Memory B cell (primary cell): Measurements from ENCODE around the gene NPAS2.
A peak's percentile ranks its signal among the peaks of the same experiment; 100 is the strongest.

ENCODE experiments used
- ATAC-seq: fragments of 150-1000 bp; cut with Tn5 transposase; 2 replicates; pipeline ENCODE4 v1.10.0; 2021; ENCODE audit warnings: low read depth, mild to moderate bottlenecking, moderate library complexity
- DNase-seq, 2 donors: peaks; one replicate each; pipeline ENCODE4 v3.0.0; 2022; ENCODE audit warnings: low spot score in 2 of 2
- H3K27ac Mint-ChIP-seq: one replicate; pipeline ENCODE4 v1.8.0; 2022; ENCODE audit warnings: mild to moderate bottlenecking, moderate library complexity, mixed read lengths
- H3K27me3 Mint-ChIP-seq: one replicate; pipeline ENCODE4 v1.8.0; 2022; ENCODE audit warnings: mixed read lengths
- H3K36me3 Mint-ChIP-seq: one replicate; pipeline ENCODE4 v1.8.0; 2022; ENCODE audit warnings: mild to moderate bottlenecking, mixed read lengths
- H3K4me1 Mint-ChIP-seq: one replicate; pipeline ENCODE4 v1.8.0; 2022; ENCODE audit warnings: mixed read lengths
- H3K4me3 Mint-ChIP-seq: one replicate; pipeline ENCODE4 v1.8.0; 2022; ENCODE audit warnings: mild to moderate bottlenecking, moderate library complexity, mixed read lengths
- H3K9me3 Mint-ChIP-seq: one replicate; pipeline ENCODE4 v1.8.0; 2022; ENCODE audit warnings: mixed read lengths

Gene NPAS2

GRCh38 chr2:100884145-100884621, 64.2 kb downstream of the NPAS2 start:
- Mint-ChIP-seq H3K4me3 (no peak overlapping the region), H3K36me3 (no peaks in the 10 kb centered on the region), H3K27ac (no peak overlapping the region), H3K9me3 (no peaks in the 10 kb centered on the region), H3K4me1 (no peaks in the 10 kb centered on the region), H3K27me3 (peaks cover 9% of the 10 kb centered on the region)
- ATAC-seq: no peak
- no peak for DNase-seq

GRCh38 chr2:100886085-100886484, 66.1 kb downstream of the NPAS2 start:
- DNase-seq: no peak
- Mint-ChIP-seq H3K4me3 (no peak overlapping the region), H3K27me3 (peaks cover 8% of the 10 kb centered on the region), H3K36me3 (no peaks in the 10 kb centered on the region), H3K4me1 (no peaks in the 10 kb centered on the region), H3K9me3 (no peaks in the 10 kb centered on the region), H3K27ac (no peak overlapping the region)
- ATAC-seq: no peak

- Mint-ChIP-seq H3K27ac (no peak overlapping the region), H3K4me3 (no peak overlapping the region), H3K27me3 (peaks cover 8% of the 10 kb centered on the region), H3K36me3 (no peaks in the 10 kb centered on the region), H3K4me1 (no peaks in the 10 kb centered on the region), H3K9me3 (no peaks in the 10 kb centered on the region)
- DNase-seq (no peak), ATAC-seq (no peak)
Measured at GRCh38 chr2:100887039-100887578, 67.2 kb downstream of the NPAS2 start.

GRCh38 chr2:100887713-100888495, 68.0 kb downstream of the NPAS2 start:
- H3K4me1 Mint-ChIP-seq: no peaks in the 10 kb centered on the region
- peaks cover 8% of the 10 kb centered on the region for H3K27me3 Mint-ChIP-seq
- H3K36me3 Mint-ChIP-seq: no peaks in the 10 kb centered on the region
- ATAC-seq (no peak), DNase-seq (no peak)
- H3K4me3 Mint-ChIP-seq: no peak overlapping the region
- no peaks in the 10 kb centered on the region for H3K9me3 Mint-ChIP-seq
- H3K27ac Mint-ChIP-seq: no peak overlapping the region

GRCh38 chr2:100888601-100889000, 68.7 kb downstream of the NPAS2 start:
- no peaks in the 10 kb centered on the region for H3K9me3 Mint-ChIP-seq
- no peak overlapping the region for H3K4me3 Mint-ChIP-seq
- H3K36me3 Mint-ChIP-seq: no peaks in the 10 kb centered on the region
- H3K27ac Mint-ChIP-seq: no peak overlapping the region
- ATAC-seq: no peak
- peaks cover 8% of the 10 kb centered on the region for H3K27me3 Mint-ChIP-seq
- H3K4me1 Mint-ChIP-seq: no peaks in the 10 kb centered on the region
- DNase-seq: no peak

GRCh38 chr2:100889286-100889685, 69.3 kb downstream of the NPAS2 start:
- H3K4me3 Mint-ChIP-seq: no peak overlapping the region
- ATAC-seq (no peak), DNase-seq (no peak)
- no peak overlapping the region for H3K27ac Mint-ChIP-seq
- H3K36me3 Mint-ChIP-seq: no peaks in the 10 kb centered on the region
- no peaks in the 10 kb centered on the region for H3K4me1 Mint-ChIP-seq
- H3K9me3 Mint-ChIP-seq: no peaks in the 10 kb centered on the region
- H3K27me3 Mint-ChIP-seq: peaks cover 8% of the 10 kb centered on the region

GRCh38 chr2:100891906-100892642, 72.1 kb downstream of the NPAS2 start:
- H3K27ac Mint-ChIP-seq: no peak overlapping the region
- H3K9me3 Mint-ChIP-seq: no peaks in the 10 kb centered on the region
- DNase-seq (no peak), ATAC-seq (no peak)
- H3K4me3 Mint-ChIP-seq: no peak overlapping the region
- H3K36me3 Mint-ChIP-seq: no peaks in the 10 kb centered on the region
- peaks cover 4% of the 10 kb centered on the region for H3K27me3 Mint-ChIP-seq
- no peaks in the 10 kb centered on the region for H3K4me1 Mint-ChIP-seq

- Mint-ChIP-seq H3K4me3 (no peak overlapping the region), H3K4me1 (no peaks in the 10 kb centered on the region), H3K27me3 (peaks cover 4% of the 10 kb centered on the region), H3K36me3 (no peaks in the 10 kb centered on the region), H3K27ac (no peak overlapping the region), H3K9me3 (no peaks in the 10 kb centered on the region)
- DNase-seq (no peak), ATAC-seq (peak; percentile 71)
Measured at GRCh38 chr2:100893392-100894104, 73.6 kb downstream of the NPAS2 start.

GRCh38 chr2:100894105-100894795, 74.3 kb downstream of the NPAS2 start:
- Mint-ChIP-seq H3K4me1 (no peaks in the 10 kb centered on the region), H3K9me3 (no peaks in the 10 kb centered on the region), H3K27me3 (peaks cover 4% of the 10 kb centered on the region), H3K4me3 (no peak overlapping the region), H3K27ac (no peak overlapping the region), H3K36me3 (no peaks in the 10 kb centered on the region)
- no peak for DNase-seq
- no peak for ATAC-seq

- Mint-ChIP-seq H3K27ac (no peak overlapping the region), H3K4me1 (no peaks in the 10 kb centered on the region), H3K36me3 (no peaks in the 10 kb centered on the region)
Measured at GRCh38 chr2:100894796-100895156, 74.8 kb downstream of the NPAS2 start.

GRCh38 chr2:100895402-100895801, 75.5 kb downstream of the NPAS2 start:
- no peak overlapping the region for H3K27ac Mint-ChIP-seq

More at GRCh38 chr2:100894796-100895156, 74.8 kb downstream of the NPAS2 start:
- no peak for DNase-seq
- no peak for ATAC-seq
- H3K9me3 Mint-ChIP-seq: no peaks in the 10 kb centered on the region
- H3K27me3 Mint-ChIP-seq: peaks cover 4% of the 10 kb centered on the region
- no peak overlapping the region for H3K4me3 Mint-ChIP-seq

GRCh38 chr2:100895934-100896685, 76.2 kb downstream of the NPAS2 start:
- Mint-ChIP-seq H3K27ac (no peak overlapping the region), H3K9me3 (peaks cover 2% of the 10 kb centered on the region), H3K4me3 (no peak overlapping the region), H3K4me1 (no peaks in the 10 kb centered on the region), H3K36me3 (peaks cover 2% of the 10 kb centered on the region), H3K27me3 (peaks cover 5% of the 10 kb centered on the region)
- DNase-seq: no peak
- ATAC-seq: no peak

More at GRCh38 chr2:100895402-100895801, 75.5 kb downstream of the NPAS2 start:
- Mint-ChIP-seq H3K36me3 (no peaks in the 10 kb centered on the region), H3K9me3 (no peaks in the 10 kb centered on the region), H3K27me3 (peaks cover 4% of the 10 kb centered on the region), H3K4me3 (no peak overlapping the region), H3K4me1 (no peaks in the 10 kb centered on the region)
- no peak for ATAC-seq
- no peak for DNase-seq
